ENCODE results near the gene PPP2R2B.

DNA sequence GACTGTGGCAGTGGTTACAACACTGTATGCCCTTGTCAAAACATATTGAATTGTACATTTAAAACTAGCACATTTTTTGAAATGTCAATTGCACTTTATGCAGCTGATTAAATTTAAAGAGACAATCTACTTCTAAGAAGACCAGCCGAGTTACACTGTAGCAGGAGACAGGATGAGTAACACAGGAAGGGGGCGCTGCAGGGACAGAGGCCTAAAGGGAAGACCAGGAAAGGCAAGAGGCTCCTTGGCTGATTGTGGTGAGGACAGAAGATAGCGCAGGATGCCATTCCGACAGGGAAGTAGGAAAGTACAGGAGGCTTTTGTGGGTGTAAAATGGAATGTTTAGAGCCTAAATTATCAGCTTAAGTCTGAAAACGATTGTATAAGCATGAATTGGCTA, 28.2 kb upstream of the PPP2R2B start:
- no peak for TF ChIP-seq MYC (IDR thresholded peaks at IDR 0.05; ENCODE audit: low read depth, low read length)
- no peak for TF ChIP-seq POLR2AphosphoS5 (IDR thresholded peaks at IDR 0.05; ENCODE audit: insufficient read depth, low read depth, low read length)
- TF ChIP-seq, protein P1, sequence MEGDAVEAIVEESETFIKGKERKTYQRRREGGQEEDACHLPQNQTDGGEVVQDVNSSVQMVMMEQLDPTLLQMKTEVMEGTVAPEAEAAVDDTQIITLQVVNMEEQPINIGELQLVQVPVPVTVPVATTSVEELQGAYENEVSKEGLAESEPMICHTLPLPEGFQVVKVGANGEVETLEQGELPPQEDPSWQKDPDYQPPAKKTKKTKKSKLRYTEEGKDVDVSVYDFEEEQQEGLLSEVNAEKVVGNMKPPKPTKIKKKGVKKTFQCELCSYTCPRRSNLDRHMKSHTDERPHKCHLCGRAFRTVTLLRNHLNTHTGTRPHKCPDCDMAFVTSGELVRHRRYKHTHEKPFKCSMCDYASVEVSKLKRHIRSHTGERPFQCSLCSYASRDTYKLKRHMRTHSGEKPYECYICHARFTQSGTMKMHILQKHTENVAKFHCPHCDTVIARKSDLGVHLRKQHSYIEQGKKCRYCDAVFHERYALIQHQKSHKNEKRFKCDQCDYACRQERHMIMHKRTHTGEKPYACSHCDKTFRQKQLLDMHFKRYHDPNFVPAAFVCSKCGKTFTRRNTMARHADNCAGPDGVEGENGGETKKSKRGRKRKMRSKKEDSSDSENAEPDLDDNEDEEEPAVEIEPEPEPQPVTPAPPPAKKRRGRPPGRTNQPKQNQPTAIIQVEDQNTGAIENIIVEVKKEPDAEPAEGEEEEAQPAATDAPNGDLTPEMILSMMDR (IDR thresholded peaks at IDR 0.05; ENCODE audit: extremely low read depth in 1 of 2, insufficient read depth in 1 of 2, low read depth in 1 of 2, low read length in 2 of 2) = no peak
- TF ChIP-seq, protein P2, sequence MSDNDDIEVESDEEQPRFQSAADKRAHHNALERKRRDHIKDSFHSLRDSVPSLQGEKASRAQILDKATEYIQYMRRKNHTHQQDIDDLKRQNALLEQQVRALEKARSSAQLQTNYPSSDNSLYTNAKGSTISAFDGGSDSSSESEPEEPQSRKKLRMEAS (IDR thresholded peaks at IDR 0.05; ENCODE audit: insufficient read depth, insufficient read length) = no peak
- no peak for TF ChIP-seq POLR2A (IDR thresholded peaks at IDR 0.05; ENCODE audit: low read depth, low read length)
